ENCODE results near the gene IGFBPL1. TPM values are rescaled to one million over a fixed set of nuclear protein-coding genes. Genes with fewer than 3 reads are reported as not detected.

The IGFBPL1 gene
- total and polyA plus RNA-seq, 2 donors (not counting 1 experiment from before 2014, with no cell fraction given) = not detected

DNA sequence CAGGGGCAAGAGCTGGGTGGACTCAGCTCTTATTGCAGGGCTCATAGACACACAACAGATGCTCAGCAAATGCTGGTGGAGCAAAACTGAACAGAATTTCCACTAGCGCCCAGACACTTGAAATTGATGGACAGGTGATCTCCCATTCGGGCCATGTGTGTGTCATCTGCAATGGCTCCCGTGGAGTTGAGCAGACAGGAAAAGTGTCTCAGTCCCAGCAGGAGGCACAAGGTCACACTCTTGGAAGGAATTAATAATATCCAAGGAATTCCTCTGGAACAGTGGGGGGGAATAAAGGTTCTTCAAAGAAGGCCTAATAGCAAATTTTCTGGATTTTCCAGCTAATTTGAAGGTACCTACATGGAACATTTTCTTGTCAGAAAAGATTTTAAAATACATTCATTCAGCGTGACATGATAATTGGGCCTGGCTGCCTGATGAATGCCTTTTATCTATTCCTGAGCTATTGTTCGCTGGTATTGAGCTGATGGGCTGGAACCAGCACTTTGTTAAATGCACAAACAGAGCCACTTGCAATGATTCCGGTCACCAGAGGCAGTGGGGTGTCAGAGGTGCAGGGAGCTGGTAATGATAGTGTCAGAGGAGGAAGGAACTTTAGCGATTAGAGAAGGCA lies 63.3 kb downstream of the IGFBPL1 start:
- Histone ChIP-seq H4K20me1 (ENCODE audit: control insufficient read depth, insufficient read depth, low read length, poor library complexity, severe bottlenecking) (no peaks in the 10 kb centered on the region), H3K4me3 (ENCODE audit: control extremely low read depth in 1 of 5, extremely low read depth in 1 of 5, insufficient read depth in 1 of 5, low read depth in 2 of 5, low read length in 4 of 5) (no peak overlapping the region), H3K27me3 (replicated peaks in 1 of 4; ENCODE audit: control extremely low read depth in 1 of 4, control insufficient read depth in 3 of 4, insufficient read depth in 4 of 4, low read length in 3 of 4) (peaks cover 0 to 4% (median 2%) of the 10 kb centered on the region in 4 experiments), H3K79me2 (ENCODE audit: control insufficient read depth, insufficient read depth, low read length) (no peaks in the 10 kb centered on the region), H3K27ac (ENCODE audit: low read length in 2 of 2) (no peak overlapping the region), H2AFZ (ENCODE audit: insufficient read depth, low read depth, low read length, poor library complexity, severe bottlenecking) (no peak overlapping the region), H3K4me1 (ENCODE audit: control insufficient read depth in 2 of 2, insufficient read depth in 2 of 2, low read length in 2 of 2) (no peaks in the 10 kb centered on the region), H3K36me3 (replicated peaks in 1 of 2; ENCODE audit: control extremely low read depth in 1 of 2, control insufficient read depth in 1 of 2, extremely low read depth in 1 of 2, insufficient read depth in 2 of 2, low read length in 1 of 2) (no peaks in the 10 kb centered on the region), H3K9me3 (ENCODE audit: control extremely low read depth in 1 of 3, control insufficient read depth in 2 of 3, insufficient read depth in 1 of 3, low read length in 2 of 3) (no peaks in the 10 kb centered on the region), H3K9ac (ENCODE audit: low read length) (no peak overlapping the region), H3K4me2 (replicated peaks; ENCODE audit: low read depth, low read length, poor library complexity, severe bottlenecking) (no peak overlapping the region)
- POLR2A ChIA-PET = no interaction called here
- Mint-ChIP-seq H3K9me3 (ENCODE audit: insufficient read depth) (no peaks in the 10 kb centered on the region), H3K27me3 (peaks cover 3% of the 10 kb centered on the region), H3K4me3 (no peak overlapping the region), H3K27ac (no peak overlapping the region), H3K4me1 (peaks cover 6% of the 10 kb centered on the region)
- DNase-seq (no peak), ATAC-seq (ENCODE audit: low read depth) (no peak)
- intact Hi-C loops (cut with micrococcal nuclease) = no loop called here
- 95% methylated on average over 7 of the region's 7 CpGs for WGBS (ENCODE audit: insufficient coverage)
- TF ChIP-seq, protein P1, sequence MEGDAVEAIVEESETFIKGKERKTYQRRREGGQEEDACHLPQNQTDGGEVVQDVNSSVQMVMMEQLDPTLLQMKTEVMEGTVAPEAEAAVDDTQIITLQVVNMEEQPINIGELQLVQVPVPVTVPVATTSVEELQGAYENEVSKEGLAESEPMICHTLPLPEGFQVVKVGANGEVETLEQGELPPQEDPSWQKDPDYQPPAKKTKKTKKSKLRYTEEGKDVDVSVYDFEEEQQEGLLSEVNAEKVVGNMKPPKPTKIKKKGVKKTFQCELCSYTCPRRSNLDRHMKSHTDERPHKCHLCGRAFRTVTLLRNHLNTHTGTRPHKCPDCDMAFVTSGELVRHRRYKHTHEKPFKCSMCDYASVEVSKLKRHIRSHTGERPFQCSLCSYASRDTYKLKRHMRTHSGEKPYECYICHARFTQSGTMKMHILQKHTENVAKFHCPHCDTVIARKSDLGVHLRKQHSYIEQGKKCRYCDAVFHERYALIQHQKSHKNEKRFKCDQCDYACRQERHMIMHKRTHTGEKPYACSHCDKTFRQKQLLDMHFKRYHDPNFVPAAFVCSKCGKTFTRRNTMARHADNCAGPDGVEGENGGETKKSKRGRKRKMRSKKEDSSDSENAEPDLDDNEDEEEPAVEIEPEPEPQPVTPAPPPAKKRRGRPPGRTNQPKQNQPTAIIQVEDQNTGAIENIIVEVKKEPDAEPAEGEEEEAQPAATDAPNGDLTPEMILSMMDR (IDR thresholded peaks at IDR 0.05) = no peak
- no peak for TF ChIP-seq EZH2 (IDR thresholded peaks at IDR 0.05; ENCODE audit: borderline replicate concordance, insufficient read depth, low read depth, low read length, poor library complexity, severe bottlenecking)
- CTCF ChIA-PET = interaction anchor here (1.4 kb wide), 1 partner anchor 447 kb away, joined by 5 read pairs; no protein-coding TSS in a partner anchor

DNA sequence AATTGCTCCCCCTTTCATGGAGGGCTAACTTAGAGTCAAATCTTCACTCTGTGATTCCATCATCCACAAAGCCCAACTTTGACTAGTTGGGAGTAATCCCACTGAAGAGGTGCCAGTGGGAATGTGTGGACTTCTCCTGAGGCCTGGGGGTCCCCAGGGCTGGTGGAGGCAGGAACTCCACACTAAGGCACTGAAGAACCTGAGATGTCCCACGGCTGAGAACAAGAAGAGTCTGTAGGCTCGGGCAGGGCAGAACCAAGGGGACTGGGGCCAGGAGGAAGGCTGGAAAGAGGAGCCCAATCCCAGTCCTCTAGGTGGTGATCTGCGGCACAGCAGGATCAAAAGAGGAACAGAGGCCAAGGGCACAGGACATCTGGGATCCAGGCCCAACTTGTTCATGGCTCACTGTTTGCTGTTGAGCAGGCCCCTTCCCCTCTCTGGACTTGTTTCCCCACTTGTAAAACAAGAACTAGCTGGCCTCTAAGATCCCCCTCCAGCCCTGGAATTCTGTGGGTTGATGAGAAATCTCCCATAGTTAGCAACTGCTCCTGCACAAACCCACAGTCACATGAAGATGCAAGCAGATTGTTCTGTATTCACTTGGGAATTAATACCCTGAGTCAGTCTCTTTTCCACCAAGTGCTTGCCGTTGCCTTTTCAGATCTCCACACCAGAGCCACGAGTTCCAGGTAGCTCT lies 64.4 kb downstream of the IGFBPL1 start:
- Histone ChIP-seq H3K4me1 (ENCODE audit: control insufficient read depth in 2 of 2, insufficient read depth in 2 of 2, low read length in 2 of 2) (no peaks in the 10 kb centered on the region), H3K27ac (ENCODE audit: low read length in 2 of 2) (no peak overlapping the region), H3K36me3 (replicated peaks in 1 of 2; ENCODE audit: control extremely low read depth in 1 of 2, control insufficient read depth in 1 of 2, extremely low read depth in 1 of 2, insufficient read depth in 2 of 2, low read length in 1 of 2) (no peaks in the 10 kb centered on the region), H3K9me3 (ENCODE audit: control extremely low read depth in 1 of 3, control insufficient read depth in 2 of 3, insufficient read depth in 1 of 3, low read length in 2 of 3) (no peaks in the 10 kb centered on the region), H4K20me1 (ENCODE audit: control insufficient read depth, insufficient read depth, low read length, poor library complexity, severe bottlenecking) (no peaks in the 10 kb centered on the region), H3K4me3 (ENCODE audit: control extremely low read depth in 1 of 5, extremely low read depth in 1 of 5, insufficient read depth in 1 of 5, low read depth in 2 of 5, low read length in 4 of 5) (no peak overlapping the region), H2AFZ (ENCODE audit: insufficient read depth, low read depth, low read length, poor library complexity, severe bottlenecking) (no peak overlapping the region), H3K9ac (ENCODE audit: low read length) (no peak overlapping the region), H3K27me3 (replicated peaks in 1 of 4; ENCODE audit: control extremely low read depth in 1 of 4, control insufficient read depth in 3 of 4, insufficient read depth in 4 of 4, low read length in 3 of 4) (no peaks in the 10 kb centered on the region), H3K4me2 (replicated peaks; ENCODE audit: low read depth, low read length, poor library complexity, severe bottlenecking) (no peak overlapping the region), H3K79me2 (ENCODE audit: control insufficient read depth, insufficient read depth, low read length) (no peaks in the 10 kb centered on the region)
- TF ChIP-seq, protein P1 (IDR thresholded peaks at IDR 0.05) = no peak
- 54% methylated on average over 5 of the region's 5 CpGs for WGBS (ENCODE audit: insufficient coverage)
- DNase-seq (no peak), ATAC-seq (ENCODE audit: low read depth) (no peak)
- intact Hi-C loops (cut with micrococcal nuclease) = no loop called here
- peaks cover 6% of the 10 kb centered on the region for H3K4me1 Mint-ChIP-seq
- H3K27me3 Mint-ChIP-seq = peaks cover 3% of the 10 kb centered on the region
- H3K9me3 Mint-ChIP-seq (ENCODE audit: insufficient read depth) = no peaks in the 10 kb centered on the region
- ChIA-PET CTCF (no interaction called here), POLR2A (no interaction called here)
- H3K27ac Mint-ChIP-seq = no peak overlapping the region
- no peak overlapping the region for H3K4me3 Mint-ChIP-seq

Data from B cell (primary cell).